Measurements from ENCODE around the gene ZNF524.
A peak's percentile ranks its signal among the peaks of the same experiment; 100 is the strongest.

ZNF524 gene

GRCh38 chr19:55600662-55601028, 557 bp downstream of the ZNF524 start:
- TF ChIP-seq SIN3A (IDR thresholded peaks at IDR 0.05; ENCODE audit: borderline replicate concordance, insufficient read depth, low read length) (no peak), REST (IDR thresholded peaks at IDR 0.05; ENCODE audit: insufficient read depth in 1 of 2, low read depth in 2 of 2, low read length in 2 of 2) (no peak), TAF1 (IDR thresholded peaks at IDR 0.05; ENCODE audit: borderline replicate concordance, insufficient read depth, low read length) (no peak), FOXP2 (optimal IDR thresholded peaks at IDR 0.05; ENCODE audit: borderline replicate concordance, extremely low read depth, extremely low read length, insufficient read depth) (no peak), POLR2AphosphoS5 (IDR thresholded peaks at IDR 0.05; ENCODE audit: low read depth, low read length) (peak; percentile 26; the same call in 1 of the 2 replicates)

DNA sequence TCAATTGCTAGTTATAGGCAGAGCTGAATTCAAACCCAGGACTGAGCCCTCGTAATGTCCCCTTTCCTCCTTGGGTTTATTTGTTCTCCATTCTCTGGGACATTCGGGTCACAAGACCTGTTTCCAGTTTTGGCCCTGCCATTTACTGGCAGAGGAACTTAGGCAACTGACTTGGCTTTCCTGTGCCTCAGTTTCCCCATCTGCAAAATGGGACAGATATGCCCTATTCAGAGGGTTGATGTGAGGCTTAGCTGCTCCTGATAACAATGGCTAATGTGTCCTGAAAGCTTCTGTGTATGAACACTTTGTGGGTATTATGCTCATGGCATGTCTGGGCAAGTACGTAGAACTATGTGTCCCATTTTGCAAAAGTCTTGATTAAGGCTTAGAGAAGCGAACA, 996 bp downstream of the ZNF524 start:
- TF ChIP-seq SIN3A (IDR thresholded peaks at IDR 0.05; ENCODE audit: borderline replicate concordance, insufficient read depth, low read length) (no peak), TAF1 (IDR thresholded peaks at IDR 0.05; ENCODE audit: borderline replicate concordance, insufficient read depth, low read length) (no peak), POLR2AphosphoS5 (IDR thresholded peaks at IDR 0.05; ENCODE audit: low read depth, low read length) (no peak), REST (IDR thresholded peaks at IDR 0.05; ENCODE audit: insufficient read depth in 1 of 2, low read depth in 2 of 2, low read length in 2 of 2) (no peak), FOXP2 (optimal IDR thresholded peaks at IDR 0.05; ENCODE audit: borderline replicate concordance, extremely low read depth, extremely low read length, insufficient read depth) (no peak)

GRCh38 chr19:55602104-55603001, 2.3 kb downstream of the ZNF524 start:
- TF ChIP-seq FOXP2 (optimal IDR thresholded peaks at IDR 0.05; ENCODE audit: borderline replicate concordance, extremely low read depth, extremely low read length, insufficient read depth) (no peak), REST (IDR thresholded peaks at IDR 0.05; ENCODE audit: insufficient read depth in 1 of 2, low read depth in 2 of 2, low read length in 2 of 2) (no peak), POLR2AphosphoS5 (IDR thresholded peaks at IDR 0.05; ENCODE audit: low read depth, low read length) (no peak), TAF1 (IDR thresholded peaks at IDR 0.05; ENCODE audit: borderline replicate concordance, insufficient read depth, low read length) (no peak), SIN3A (IDR thresholded peaks at IDR 0.05; ENCODE audit: borderline replicate concordance, insufficient read depth, low read length) (no peak)

GRCh38 chr19:55603115-55603514, 3.0 kb downstream of the ZNF524 start:
- TF ChIP-seq POLR2AphosphoS5 (IDR thresholded peaks at IDR 0.05; ENCODE audit: low read depth, low read length) (no peak), TAF1 (IDR thresholded peaks at IDR 0.05; ENCODE audit: borderline replicate concordance, insufficient read depth, low read length) (no peak), SIN3A (IDR thresholded peaks at IDR 0.05; ENCODE audit: borderline replicate concordance, insufficient read depth, low read length) (no peak), REST (IDR thresholded peaks at IDR 0.05; ENCODE audit: insufficient read depth in 1 of 2, low read depth in 2 of 2, low read length in 2 of 2) (no peak), FOXP2 (optimal IDR thresholded peaks at IDR 0.05; ENCODE audit: borderline replicate concordance, extremely low read depth, extremely low read length, insufficient read depth) (no peak)
